Epithelial cell of proximal tubule (primary cell): ENCODE data around the gene IQCH. TPM values are rescaled to one million over a fixed set of nuclear protein-coding genes. Genes with fewer than 3 reads are reported as not detected.

Source experiments
- DNase-seq: peaks from one replicate; pipeline ENCODE4 v3.0.0-alpha.2; 2011; ENCODE audit warnings: low read depth
- H3K4me3 ChIP-seq: 2 replicates; pipeline ENCODE4 v1.5.1; 2011; ENCODE audit warnings: low read depth, mild to moderate bottlenecking, low read length
- CTCF ChIP-seq: conservative IDR thresholded peaks from 2 replicates; pipeline ENCODE4 v1.5.1; 2012; ENCODE audit warnings: low read depth, mild to moderate bottlenecking, low read length
- total RNA-seq: library from RNA; depleted of rRNA; stranded (reverse); fragments of >200 nt; gene quantifications from 2 replicates; pipeline ENCODE4 v1.2.3, GENCODE V29; 2015

IQCH gene
- total RNA-seq, 1 donor from 2014 or later: 0.92 TPM

DNA sequence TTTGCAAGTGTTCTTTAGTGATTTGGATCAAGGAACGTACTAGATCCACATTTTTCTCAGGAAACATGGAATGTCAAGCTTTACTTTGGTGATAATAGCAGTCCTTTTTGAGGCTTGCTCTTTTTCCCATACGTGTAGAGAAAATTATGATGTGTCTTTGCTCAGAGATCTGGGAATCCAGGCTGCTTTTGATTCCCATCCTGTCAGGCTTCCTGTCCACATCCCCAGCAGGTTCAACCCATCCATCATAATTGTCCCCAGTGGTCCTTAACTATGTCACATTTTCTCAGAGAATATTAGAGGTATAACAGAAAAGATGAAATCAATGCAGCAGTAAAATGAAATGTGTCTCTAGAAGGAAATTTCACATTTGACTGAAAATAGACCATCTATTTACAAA, 111.4 kb downstream of the IQCH start:
- DNase-seq: no peak
- H3K4me3 ChIP-seq: no peak overlapping the region
- TF ChIP-seq CTCF: no peak

DNA sequence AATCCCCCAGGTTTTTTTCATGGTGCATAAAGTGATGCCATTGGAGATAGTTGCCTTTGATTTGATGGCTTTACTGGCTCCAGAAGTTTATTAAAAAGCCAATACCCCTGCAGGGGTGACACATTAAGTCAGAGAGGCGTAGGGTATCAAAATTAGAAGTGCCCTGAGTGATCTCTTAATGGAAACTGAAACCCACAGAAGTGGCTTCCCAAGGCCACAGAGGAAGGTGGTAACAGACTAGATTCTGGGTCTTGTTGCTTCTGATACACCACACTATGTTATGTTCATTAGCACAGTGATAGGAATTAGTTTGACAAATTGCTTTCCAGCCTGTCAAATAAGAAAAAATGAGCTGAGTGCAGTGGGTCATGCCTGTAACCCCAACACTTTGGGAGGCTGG, 112.3 kb downstream of the IQCH start:
- no peak overlapping the region for H3K4me3 ChIP-seq
- TF ChIP-seq CTCF: no peak
- no peak for DNase-seq

- TF ChIP-seq CTCF: no peak
These were observed 114.9 kb downstream of the IQCH start for GRCh38 chr15:67369359-67369998.

GRCh38 chr15:67370206-67370954, 115.8 kb downstream of the IQCH start:
- no peak for DNase-seq
- TF ChIP-seq CTCF: no peak

More at GRCh38 chr15:67369359-67369998, 114.9 kb downstream of the IQCH start:
- no peak for DNase-seq
- no peak overlapping the region for H3K4me3 ChIP-seq

GRCh38 chr15:67372543-67372942, 118.0 kb downstream of the IQCH start:
- TF ChIP-seq CTCF: no peak
- DNase-seq: no peak
- no peak overlapping the region for H3K4me3 ChIP-seq

More at GRCh38 chr15:67370206-67370954, 115.8 kb downstream of the IQCH start:
- no peak overlapping the region for H3K4me3 ChIP-seq

DNA sequence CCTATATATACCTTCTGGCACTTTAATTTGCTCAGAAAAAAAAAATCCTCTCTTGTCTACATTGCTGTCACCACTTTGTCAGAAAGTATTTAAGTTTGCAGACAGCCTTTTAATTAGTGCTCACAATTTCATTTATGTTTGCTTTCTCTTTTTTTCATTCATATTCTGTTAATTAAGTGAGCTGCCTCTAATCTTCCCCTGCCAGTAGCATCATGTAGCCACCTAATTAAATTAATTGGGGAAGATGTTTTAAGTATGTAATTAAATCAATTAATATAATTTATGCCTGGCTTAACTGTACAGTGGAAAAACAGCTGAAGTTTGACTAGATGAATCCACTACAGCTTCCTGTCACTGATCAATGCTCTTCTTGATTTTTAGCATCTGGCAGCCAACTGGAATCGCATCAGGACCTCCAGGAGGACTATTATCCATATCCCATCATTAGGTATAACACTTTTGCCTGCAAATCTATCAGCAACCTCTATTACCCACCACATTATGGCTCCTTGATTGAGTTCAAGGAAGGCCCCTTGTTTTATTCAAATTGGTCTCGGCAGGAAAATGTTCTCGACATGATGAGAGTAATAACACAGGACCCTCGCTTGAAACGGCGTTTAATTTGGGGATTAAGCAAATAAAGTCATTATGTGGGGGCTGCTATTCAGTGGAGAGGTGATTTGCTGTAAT, 118.5 kb downstream of the IQCH start:
- no peak overlapping the region for H3K4me3 ChIP-seq
- TF ChIP-seq CTCF: no peak
- DNase-seq: no peak
